Measurements from ENCODE around the gene DOK6.
"Not testable (repeated sequence)": the region's sequence is repeated elsewhere in the genome, so short reads cannot be mapped to it uniquely, and the experiment has no call there.

The DOK6 gene

DNA sequence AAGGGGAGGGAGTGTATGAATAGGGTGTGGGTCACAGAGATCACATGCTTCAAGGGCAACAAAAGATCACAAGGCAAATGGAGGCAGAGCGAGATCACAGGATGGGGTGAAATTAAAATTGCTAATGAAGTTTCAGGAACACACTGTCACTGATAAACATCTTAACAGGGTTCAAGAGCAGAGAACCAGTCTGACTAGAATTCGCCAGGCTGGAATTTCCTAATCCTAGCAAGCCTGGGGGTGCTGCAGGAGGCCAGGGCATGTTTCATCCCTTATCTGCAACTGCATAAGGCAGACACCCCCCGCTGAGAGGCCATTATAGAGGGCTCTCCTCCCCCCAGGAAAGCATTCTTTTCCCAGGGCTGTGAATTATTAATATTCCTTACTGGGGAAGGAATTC lies 478.4 kb downstream of the DOK6 start:
- not testable (repeated sequence) for DNase-seq

DNA sequence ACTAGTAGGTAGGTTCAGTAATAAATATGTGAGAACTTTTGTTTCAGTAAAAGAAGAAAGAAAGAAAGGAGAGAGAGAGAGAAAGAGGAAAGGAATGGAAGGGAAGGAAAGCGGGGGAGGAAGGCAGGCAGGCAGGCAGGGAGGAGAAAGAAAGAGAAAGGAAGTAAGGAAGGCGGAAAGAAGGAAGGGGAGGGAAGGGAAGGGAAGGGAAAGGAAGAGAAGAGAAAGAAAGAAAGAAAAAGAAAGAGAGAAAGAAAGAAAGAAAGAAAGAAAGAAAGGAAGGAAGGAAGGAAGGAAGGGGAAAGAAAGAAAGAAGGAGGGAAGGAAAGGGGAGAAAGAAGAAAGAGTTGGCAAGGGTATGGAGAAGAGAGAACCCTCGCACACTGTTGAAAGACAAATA lies 479.4 kb downstream of the DOK6 start:
- DNase-seq: no peak

DNA sequence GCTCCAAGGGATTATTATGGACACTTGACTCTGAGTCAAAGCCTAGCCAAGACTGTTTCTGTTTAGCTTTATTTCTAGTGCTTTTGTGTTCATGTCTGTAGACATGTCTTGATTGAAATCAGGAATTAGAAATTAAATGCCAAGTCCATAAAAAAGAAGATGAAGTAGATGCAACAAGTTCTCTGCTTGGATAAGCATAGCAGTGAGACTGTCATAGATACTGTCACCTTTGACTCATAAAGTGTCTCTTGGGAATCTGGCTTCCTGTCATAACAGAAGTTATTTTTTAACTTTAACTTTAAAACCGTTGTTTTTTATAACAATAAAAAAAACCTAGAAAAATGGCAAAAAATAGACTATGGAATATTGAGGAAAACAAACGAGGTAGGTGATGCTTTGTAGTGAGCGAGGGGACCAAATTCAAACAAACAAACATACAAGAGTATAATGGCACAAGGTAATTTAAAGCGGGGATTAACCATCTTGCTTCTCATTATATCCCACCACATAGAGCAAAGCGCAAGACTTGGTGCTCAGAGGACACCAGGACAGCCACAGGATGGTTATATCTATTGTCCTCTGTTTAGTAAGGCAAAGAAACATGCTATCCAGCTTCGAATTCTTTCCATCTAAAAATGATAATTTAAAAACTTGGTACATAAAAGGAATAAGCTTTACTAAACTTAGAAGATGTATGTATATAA lies 482.4 kb downstream of the DOK6 start:
- DNase-seq: no peak

DNA sequence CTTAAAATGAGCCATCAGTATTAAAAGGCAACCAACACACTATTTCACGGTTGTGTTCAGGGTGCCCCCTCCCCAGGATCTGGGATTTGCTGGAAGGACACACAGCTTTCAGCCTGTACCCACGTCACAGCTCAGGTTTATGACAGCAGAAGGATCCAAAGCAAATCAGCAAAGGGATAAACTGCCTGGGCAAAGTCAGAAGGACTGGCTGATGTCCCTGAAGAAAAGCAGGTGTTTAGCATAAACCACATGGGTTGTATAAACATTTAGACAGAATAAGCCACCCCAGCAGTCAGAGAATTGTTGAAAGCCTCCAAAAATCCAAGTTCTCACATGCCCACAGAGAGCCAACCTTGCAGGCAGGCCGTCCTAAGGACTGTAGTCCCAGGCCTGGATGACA lies 483.1 kb downstream of the DOK6 start:
- DNase-seq: no peak

DNA sequence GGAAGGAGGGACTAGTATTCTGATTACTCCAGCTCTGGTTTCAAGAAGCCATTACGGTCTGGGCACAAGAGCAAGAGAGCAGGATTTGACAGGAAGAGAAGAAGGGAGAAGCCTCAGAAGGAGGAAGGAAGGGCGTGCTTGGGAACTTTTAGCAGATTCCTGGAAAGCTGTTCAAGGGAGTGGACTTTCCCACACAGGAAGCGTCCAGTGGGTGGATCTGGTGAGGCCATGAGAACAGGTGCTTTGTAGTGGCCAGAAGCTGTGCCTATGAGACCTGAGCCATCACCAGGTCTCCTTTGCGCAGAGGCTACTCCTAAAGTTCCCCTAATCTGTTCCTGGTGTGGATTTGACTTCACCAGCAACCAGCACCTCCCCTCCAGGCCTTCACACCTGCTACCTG lies 484.7 kb downstream of the DOK6 start:
- DNase-seq: no peak

DNA sequence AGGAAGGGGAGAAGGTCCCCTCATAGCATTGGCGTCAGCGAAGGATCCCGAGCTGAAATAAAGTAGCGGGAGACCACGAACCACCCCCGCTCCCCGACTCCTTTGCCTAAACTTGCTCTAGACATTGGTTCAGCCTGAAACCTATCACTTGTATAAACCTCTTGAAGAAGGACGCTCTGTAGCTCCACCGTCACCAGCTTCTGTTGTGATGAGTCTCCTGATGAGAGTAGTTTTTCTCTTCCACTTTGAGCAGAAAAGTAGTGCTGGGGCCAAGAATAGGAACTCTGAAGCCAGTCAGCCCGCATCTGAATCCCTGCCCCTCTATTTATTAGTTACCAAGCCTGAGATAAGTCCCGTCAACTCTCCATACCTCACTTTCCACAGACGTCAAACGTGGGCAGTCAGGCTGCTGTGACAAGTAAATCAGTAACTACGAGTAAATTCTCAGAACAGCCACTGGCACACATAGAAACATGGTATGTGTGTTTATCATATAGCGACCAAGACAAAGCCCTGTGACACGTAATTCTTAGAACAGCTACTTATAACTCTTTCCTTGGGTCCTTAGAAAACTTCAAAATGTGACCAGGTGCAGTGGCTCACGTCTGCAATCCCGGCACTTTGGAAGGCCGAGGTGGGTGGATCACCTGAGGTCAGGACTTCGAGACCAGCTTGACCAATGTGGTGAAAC lies 485.3 kb downstream of the DOK6 start:
- no peak for DNase-seq

DNA sequence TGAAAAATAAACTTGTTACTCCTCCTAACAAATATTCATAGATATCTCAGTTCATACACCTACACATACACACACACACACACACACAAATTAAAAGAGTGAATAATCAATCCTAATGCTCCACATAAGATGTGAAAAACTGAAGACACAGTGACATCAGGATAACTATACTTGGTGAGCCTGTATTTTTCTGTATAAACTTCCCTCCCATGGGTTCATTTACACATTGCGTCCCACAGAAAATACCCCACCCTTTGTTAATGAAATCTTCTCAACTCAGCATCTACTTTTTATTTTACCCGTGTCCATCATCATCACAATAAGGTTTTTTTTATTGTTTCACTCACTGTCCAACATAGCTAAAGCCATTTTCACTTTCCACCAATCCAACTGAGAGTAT lies 486.6 kb downstream of the DOK6 start:
- DNase-seq: no peak

DNA sequence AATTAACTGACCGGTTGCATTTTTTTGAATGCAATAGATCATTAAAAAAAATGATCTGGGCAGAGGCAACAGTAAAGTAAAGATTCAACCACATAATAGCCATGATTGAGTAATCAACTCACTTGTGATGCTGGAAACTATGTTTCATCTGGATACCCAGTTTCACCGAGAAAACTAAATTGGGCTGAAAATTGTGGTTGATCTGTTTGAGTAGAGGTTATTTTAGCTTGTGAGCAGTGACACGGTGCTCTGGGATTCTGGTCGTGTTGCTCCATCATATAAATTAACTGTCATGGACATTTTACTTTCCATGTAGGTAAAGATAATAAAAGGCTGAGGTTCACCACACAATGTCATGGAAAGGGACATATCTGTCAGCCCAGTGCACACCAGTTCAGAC lies 488.3 kb downstream of the DOK6 start:
- DNase-seq: no peak

DNA sequence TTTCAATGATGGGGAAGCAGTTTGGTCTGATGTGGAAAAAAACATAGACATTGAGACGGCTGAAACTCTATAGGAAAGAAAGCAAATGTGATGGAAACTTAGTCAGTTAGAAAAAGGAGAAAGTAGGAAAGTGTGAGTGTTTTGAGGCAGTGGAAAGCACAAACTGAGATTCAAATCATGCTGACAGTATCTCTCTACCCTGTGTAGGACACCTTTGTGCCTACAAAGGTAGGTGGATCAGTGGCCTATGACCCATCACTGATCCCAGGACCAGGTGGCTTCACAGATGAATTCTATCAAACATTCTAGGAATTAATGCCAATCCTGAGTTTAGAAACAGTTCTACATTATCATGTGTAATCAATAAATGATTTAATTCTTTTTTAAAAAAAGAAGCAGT lies 489.9 kb downstream of the DOK6 start:
- DNase-seq: no peak

DNA sequence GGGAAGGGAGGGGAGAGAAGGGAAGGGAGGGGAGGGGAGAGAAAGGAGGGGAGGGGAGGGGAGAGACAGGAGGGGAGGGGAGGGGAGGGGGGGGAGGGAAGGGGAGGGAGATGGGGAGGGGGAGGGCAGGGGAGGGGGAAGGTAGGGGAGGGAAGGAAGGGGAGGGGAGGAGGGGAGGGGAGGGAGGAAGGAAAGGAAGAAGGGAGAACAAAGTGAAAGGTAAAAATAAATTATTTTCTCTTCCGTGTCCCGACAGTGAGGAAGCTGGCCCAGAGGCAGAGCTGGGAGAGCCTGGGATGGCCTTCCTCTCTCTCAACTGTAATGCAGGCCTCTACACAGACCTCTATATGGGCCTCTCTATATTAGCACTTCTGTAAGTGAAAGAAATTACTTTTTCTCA lies 493.8 kb downstream of the DOK6 start:
- DNase-seq: no peak

DNA sequence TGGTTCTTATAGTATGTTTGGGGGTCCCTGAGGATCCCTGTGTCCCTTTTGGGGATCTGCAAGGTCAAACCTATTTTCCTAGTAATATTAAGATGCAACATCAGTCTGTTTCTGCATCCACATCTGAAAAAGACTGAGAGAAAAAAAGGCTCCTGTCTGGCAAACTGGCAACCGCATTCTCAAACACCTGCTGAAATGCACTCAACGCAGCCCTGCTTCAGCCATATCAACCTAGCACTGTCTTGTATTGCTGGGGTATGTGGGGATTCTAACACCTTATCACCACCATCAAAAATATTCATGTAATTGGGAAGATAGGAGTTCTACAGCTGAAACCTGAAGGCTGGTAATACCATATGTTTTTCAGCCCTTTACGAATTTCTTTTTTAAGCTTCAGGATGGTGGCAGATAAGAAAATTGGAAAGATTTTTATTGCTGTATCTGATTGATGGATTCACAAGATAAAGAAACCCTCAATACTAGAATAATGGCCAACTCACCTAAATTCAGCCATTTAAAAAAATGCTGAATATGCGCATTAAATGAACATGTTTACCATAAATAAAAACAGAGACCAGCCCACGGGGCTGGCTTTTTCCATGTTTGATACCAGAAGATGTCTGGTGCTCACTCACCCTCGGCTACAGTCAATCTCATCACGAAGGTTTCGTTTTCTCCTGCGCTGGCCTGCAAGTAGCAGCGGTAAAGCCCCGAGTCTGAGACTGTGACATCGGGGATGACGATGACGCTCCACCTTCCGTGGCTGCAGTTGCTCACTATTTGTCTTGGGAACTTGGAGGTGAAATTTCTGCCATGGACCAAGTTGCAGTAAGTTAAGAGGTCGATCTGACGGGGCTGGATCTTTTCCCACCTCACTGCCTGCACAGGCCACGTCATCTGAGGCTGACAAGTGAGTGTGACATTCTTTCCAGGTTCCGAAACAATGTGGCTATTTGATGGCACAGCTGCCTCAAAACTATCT lies 494.7 kb downstream of the DOK6 start:
- no peak for DNase-seq

DNA sequence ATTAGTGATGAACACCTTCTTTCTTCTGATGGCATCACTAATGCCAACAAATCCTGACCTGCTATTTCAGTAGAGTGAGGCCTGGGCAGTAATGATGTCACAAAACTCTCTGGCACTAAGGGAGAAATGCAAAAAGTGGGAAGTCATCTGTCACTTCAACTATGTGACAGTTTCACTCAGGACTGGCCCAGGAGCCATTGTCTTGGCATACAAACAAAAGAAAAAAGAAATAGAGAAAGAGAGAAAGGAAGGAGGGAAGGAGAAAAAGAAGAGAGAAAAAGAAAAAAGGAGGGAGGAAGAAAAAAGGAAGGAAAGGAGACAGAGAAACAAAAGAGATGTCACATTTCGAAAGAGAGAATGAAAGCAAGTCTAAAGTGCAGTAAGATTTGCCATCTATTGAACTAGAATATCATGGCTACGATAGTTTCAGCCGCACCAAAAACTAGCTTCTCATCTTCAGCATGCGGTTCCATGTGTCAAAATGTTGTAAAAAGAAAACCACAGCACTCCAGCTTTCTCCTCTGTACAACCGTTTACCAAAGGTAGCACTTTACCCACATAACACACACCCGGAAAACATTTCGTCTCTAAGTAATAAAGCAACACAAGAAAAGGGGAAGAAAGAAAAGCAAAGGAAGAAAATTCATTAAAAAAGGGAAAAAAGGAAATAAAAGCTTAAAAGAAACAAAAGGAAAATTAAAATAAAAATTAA lies 496.9 kb downstream of the DOK6 start:
- DNase-seq: no peak

DNA sequence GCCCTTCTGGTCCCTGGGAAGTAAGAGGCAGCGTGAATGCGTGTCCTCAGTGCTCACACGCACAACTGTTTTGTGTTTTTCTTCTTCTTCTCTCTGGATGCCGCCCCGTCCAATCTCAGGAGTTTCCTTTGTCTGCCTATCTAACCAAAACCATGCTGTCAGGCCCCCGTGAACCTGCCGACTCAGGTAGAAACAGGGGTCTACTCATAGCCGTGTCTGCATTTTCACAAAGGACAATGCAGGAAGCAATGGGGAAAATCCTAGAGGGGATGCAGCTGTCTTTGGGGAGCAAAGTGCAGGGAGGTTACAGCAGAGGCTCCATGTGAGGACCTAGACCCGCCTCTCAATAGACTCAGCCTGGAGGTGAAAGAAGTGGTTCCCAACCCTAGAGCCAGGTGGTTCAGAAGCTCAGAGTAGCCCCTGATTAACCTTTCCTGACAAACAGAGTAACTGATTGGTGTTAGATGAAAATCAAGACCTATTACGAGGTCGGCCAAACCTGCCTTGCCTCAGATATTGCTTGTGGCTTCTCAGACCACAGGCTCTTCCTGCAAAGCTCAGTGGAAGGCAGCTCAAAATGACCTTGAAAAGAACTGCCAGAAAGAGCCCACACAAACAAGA lies 497.7 kb downstream of the DOK6 start:
- no peak for DNase-seq
